Adrenal gland (tissue), 5 donors: ENCODE data around the gene SLC9A3.

Experiments
- CTCF ChIP-seq, 6 experiments: fragments of 450-650 bp in 4 of 6; fragments of 200-600 bp in 2 of 6; sonication (generic) in 1 of 6; IDR thresholded peaks; 1 replicate in 5 of 6; 2 replicates in 1 of 6; pipeline versions ENCODE4 v1.5.1 to v1.8.0; 2016 to 2021; ENCODE audit warnings: antibody characterized with exemption in 6 of 6, mild to moderate bottlenecking in 2 of 6, moderate library complexity in 1 of 6
- POLR2A ChIP-seq, 2 donors: fragments of 450-650 bp; IDR thresholded peaks; one replicate each; pipeline ENCODE4 v1.6.1; 2017; ENCODE audit warnings: antibody characterized with exemption in 2 of 2, mild to moderate bottlenecking in 2 of 2, moderate library complexity in 1 of 2
- donor health status: DM: no; HTN: no; CAD: no.

- TF ChIP-seq POLR2A (IDR thresholded peaks at IDR 0.05), result no peak
- no peak for TF ChIP-seq CTCF (IDR thresholded peaks at IDR 0.05)
Observed at GRCh38 chr5:570886-571285, 46.6 kb upstream of the SLC9A3 start.
